GM18505 (cell line): Measurements from ENCODE around the gene ZNF474.

ENCODE experiments used
- ATAC-seq: cut with Tn5 transposase; IDR thresholded peaks from one replicate; pipeline ENCODE4 v1.9.1; 2021; ENCODE audit not compliant: unreplicated experiment
- POLR2A ChIP-seq: IDR thresholded peaks from 4 replicates; pipeline ENCODE4 v1.6.1; 2011; ENCODE audit warnings: borderline replicate concordance; ENCODE audit not compliant: insufficient read depth, insufficient read length; ENCODE audit errors: extremely low read depth

Gene ZNF474

DNA sequence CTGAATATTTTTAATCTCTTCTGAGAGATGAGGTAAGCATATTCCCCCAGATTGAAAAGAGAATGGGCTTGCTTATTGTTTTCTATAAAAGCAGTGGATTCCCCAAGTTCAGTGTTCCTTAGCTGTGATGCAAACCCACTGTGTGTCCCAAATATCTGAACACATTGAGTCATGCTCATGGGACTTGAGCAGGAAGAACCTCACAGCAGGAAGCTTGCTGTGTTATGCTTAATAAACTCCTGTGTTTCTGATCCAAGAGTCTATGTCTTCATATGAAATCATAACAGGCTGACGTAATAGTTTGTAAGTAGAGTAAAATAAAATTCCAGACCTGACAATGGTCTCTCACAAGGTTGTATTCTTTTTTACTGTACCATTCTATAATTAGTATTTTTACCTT, 26.5 kb upstream of the ZNF474 start:
- no peak for TF ChIP-seq POLR2A
- ATAC-seq = no peak

DNA sequence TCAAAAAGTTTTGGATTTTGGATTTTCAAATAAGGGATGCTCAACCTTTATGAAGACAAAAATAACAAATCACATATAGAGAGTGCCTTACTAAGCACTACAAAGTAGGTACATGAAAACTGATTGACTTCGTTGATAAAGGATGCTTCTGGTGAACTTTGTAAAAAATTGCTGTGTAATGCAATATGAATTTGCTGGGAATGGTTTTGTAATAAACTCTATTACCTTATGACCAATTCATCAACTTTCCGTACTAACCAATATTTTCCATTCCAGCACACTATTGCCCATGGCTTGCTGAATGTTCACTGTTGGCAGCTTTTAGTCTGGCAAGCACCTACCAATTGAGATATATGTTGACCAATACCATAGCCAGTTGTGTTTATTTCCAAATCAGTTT, 23.4 kb upstream of the ZNF474 start:
- no peak for ATAC-seq
- no peak for TF ChIP-seq POLR2A

DNA sequence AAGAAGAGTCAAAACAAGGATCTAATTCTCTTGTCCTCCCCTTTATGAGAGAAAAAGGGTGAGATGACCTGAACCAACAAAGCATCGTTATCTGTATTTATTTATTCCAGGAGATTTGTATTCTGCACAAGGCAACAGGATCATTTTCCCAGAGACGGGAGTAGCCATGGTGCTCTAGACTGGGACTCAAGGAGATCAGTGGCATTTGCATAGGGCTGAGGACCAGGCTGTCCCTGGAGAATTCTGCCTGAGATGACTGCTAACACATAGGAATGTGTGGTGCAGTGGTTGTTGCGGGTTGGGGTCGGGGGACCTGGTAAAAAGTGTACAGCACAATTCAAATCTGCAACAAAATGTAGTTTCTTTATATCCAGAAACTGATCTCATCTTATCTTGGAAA, 22.3 kb upstream of the ZNF474 start:
- no peak for ATAC-seq

DNA sequence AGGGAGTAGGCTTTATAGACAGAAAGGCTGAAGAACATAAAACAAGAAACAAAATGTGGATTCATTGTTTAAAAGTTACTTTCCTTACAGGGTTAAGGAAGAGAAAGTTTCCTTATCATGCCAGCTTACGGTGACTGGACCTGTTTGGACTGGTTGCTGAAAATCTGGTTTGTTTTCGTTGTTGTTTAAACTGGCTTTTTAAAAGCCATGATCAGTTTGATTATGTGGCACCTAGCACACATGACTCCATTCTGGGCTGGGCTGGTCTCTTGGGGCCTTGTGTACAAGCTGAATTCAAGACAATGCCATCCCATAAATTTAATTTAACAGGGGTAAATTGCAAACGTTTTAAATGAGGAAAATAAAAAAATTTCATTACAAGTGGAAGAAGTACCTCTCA, 18.4 kb upstream of the ZNF474 start:
- no peak for TF ChIP-seq POLR2A
- no peak for ATAC-seq

More for the DNA sequence above, 22.3 kb upstream of the ZNF474 start:
- no peak for TF ChIP-seq POLR2A

DNA sequence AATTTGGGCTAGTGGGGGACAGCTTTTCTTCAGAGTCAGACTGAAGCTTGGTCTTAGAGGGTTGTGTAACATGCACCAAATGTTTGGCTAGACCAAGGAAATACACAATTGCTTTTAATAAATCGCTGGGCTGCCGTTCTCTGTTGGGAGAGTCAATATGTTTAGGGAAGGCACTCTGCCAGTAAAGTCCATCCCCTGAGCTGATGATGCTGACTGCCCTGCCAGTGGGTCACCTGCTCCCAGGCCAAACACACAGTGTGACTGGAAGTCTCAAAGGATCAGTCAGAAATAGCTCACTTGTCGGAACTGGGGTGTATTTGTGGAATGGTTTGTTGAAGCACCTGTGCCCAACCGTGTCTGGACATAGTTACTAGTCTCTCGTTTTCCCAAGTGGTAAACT, 17.9 kb upstream of the ZNF474 start:
- ATAC-seq = no peak
- no peak for TF ChIP-seq POLR2A

DNA sequence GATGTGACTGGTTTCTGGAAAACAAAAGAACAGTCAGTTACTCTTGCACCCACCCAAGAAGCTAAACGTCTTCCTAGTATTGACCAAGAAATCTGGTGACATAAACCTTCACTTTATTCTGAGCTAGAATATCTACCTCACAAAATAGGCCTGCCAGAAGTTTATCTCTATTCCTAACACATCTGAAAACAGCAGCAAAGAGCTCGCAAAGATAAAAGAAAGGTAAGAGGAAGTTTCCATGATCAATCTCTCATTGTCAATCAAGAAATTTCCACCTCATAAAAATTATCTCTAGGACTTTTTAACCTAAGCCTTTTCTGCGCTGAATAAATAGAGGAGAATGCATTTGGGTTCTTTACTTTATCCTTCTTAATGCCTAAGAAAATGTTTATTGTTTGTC, 17.3 kb upstream of the ZNF474 start:
- ATAC-seq = no peak
- no peak for TF ChIP-seq POLR2A

DNA sequence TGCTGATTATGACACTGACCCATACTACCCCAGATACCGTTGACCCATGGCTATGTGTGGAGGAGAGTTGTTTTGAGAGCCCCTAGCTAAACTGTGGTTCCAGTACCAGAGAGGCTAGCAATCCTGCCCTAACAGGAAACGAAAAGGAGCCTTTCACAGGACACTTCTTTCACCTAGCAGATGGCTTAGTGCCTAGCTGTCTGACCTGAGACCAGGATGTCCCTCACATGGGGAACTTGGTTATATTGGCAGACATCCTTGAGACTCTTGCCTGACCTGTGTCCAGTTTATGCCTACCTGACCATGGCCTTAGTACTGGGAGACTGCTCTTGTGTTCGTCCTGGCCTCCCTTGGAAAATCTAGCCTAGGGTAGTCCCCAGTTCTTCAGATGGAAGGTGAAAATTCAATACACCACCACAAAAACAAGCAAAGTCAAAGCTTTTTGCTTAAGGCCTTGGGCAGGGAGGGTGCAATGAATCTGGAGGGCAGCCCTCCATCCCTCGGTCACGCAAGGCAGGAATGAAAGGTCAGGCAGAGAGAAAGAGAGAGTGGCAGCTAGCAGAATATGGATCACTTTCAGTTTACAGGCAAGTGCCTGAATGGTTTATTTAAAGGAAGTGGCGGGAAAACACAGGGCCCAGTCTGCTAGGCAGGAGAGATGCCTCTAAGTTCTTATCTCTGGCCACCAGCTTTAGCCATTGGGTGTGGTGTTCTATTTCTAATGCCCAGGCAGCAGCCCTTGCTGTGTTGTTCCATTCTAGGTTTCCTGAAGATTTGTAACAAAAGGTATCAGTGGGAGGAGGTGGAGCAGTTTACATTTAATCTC, 16.4 kb upstream of the ZNF474 start:
- no peak for TF ChIP-seq POLR2A
- ATAC-seq = no peak

DNA sequence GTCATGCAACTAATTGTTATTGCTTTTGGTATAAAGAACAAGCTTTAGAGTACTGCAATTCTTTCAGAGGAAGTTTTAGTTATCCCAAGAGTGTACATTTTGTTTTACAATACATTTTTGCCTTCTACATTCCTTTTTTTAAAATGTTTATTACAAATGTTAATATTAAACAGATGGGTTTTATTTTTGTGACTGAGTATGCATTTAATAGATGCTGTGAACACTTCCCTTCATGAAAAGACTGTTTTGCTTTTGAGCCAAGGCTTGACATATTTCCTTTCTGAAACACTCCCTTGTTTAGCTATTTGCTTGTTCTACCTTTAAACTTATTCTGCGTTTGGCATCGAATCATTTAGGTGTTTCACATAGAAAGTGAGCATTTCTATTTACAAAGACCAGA, 14.8 kb upstream of the ZNF474 start:
- ATAC-seq = no peak
- TF ChIP-seq POLR2A = no peak

DNA sequence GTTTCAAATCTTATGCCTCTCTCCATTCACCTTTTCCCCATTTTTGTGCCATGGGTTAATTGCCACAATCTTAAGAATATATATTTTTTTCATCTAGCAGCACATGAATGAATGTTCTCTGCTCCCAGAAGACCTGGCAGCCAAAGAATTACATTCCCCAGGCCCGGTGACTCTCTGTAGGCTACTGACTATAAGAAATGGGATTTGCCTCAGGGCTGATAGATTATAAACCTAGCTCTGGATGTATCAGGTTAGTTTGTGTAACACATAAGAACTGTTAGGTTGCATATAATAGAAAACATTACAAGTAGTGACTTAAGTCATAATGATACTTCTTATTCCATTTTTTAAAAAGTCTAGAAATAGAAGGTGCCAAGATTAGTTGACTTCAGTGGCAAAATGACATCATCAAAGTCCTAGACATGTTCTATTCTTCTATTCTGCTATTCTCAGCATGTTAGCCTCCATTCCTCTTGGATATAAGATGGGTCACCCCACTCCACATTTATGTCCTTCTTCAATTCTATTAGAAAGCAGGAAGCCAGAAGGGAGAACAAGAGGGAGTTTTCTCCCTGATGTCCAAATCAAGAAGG, 10.9 kb upstream of the ZNF474 start:
- no peak for ATAC-seq
- no peak for TF ChIP-seq POLR2A

DNA sequence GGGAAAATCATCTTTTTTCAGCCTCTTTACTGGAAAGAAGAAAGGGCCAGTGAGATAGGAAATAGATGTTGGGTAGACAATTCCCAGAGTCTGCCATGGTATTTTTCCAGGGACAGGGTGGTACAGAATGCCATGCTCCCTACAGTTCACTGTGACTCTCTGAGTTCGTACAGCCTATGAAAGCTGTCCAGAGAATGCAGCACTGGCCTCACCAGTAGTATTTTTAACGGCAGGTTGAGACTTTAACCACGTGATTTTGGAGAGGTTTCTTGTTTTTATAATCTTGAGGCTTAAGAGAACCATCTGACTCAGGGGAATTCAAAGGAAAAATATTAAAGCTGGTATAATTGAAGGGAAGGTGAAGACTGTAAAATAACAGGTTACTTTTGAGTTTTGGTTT, 10.1 kb upstream of the ZNF474 start:
- ATAC-seq = no peak
- no peak for TF ChIP-seq POLR2A

DNA sequence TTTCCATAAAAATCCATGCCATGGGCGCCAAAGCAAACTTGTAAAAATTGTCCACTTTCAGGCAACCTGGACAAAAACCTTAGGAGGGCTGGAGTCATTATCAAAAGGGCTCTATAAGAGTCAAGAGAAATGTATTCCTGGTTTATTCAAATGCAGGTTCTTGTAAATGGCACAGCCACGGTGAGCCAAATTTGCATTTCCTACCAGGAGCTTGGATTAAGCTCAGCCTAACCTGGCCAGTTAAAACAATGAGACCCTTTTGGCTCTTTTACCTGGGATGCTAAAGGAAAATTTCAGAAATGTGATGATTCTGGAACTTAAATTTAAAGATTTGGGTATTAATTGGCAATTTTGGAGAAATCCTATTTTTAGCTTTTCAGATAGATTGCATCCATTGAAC, 8.9 kb upstream of the ZNF474 start:
- ATAC-seq = no peak
- TF ChIP-seq POLR2A = no peak

DNA sequence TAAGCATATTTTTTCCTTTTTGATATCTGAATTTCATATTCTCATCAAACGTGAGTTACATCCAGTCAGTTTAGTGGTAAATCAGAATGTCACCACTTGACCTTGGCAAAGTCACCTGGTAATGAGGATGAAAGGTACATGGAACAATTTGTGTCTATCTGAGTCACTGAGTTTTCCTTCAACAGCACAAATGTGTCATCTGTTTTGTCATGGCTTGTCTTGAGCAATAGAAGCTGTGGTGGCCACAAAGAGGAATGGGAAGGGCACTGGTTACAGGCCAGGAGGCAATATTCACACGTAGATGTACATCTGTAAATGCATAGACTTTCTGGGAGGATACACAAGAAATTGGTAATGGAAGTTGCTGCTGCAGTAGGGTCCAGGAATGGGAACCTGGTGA, 8.4 kb upstream of the ZNF474 start:
- ATAC-seq = no peak
- TF ChIP-seq POLR2A = no peak

DNA sequence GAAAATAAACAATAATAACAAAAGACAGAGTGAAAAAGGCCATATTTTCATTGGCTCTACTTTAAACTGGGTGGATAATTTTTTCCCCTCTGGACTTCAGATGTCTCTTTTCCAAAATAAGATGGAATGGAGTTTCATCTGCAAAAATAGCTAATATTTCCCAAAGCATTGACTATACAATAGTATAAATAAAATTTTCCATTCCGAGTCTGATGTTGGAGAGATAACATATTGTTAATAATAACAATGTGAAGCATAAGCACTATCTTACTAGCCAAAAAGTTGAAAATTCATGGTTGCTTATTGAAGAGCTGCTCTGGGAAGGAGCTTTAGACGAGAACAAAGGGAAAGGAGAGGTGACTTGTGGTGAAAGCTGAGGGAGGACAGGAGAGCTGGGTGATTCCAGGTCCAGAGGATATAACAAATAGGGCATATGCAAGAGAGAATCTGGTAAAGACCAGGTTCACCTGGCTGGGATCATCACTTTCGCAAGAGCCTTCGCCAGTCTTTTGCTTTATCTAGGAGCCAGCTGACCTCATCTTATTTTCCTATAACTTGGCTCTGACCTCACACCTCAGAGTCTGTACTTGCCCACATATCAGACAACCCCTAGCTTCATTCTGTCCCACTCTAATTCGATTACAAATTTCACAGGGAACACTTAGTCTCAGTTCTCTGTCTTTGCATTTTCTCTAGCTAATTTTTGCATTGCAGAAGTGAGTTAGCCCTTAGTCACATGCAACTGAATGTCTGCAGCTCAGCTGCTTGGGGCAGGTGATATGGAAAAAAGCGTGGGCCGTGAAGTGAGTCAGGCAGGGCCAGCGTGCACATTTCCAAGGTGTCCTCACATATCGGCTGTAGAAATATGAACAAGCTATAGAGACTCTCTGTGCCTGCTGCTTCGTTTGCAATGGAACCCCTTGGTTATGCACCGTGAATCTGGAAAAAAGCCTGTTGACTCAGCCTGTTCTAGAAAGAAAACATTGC, 7.6 kb upstream of the ZNF474 start:
- no peak for ATAC-seq
- TF ChIP-seq POLR2A = no peak

DNA sequence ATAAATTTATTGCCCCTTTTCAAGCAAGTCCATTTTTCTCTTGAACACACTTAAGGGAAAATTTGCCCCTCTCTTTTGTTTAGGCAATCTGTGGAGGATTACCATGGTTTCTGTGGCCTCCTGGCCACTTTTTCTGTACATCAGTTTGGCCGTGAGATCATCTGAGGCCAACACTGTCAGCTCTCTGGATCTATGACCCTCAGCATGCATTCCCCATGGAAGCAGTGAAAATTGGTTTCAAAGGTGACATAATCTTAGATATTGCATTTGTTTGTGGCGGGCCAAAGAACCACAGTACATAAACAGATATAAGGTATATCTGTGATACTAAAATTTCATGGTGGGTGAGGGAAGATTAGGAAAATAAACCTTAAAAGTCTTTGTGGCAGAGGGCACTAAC, 4.6 kb upstream of the ZNF474 start:
- no peak for ATAC-seq
- no peak for TF ChIP-seq POLR2A

DNA sequence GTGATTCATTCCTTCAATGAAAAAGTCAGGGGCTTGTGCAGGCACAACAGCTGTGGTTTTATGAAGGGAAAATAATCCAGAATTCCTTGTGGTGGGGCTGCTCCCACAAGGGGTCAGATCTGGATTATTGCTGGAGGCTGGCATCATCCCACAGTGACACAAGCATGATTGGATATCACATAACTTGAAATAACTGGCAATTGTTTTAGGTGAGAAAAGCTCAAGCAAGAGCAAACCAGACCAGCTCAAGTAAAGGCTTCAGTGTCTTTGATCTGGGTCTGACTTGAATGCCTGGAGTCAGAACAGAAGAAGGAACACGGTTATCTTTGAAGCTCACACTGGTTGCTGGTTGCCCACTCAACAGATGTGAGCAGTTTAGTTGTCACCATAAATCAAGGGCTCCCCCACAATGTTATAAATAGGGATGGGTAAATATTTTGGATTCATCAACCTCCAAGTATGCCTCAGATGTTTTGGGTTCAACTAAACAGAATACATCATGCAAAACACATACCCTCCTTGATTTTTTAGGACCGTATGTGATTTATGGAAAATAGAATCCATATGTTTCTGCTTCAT, 3.1 kb upstream of the ZNF474 start:
- no peak for ATAC-seq
- no peak for TF ChIP-seq POLR2A
